ENCODE data around the gene DNAJC22. TPM values are rescaled to one million over a fixed set of nuclear protein-coding genes. Genes with fewer than 3 reads are reported as not detected.

DNAJC22 gene
- polyA plus RNA-seq, 1 of the 3 experiments (the other 2 are of a cell fraction): 4.5 TPM

GRCh38 chr12:49334226-49334625 is 12.5 kb upstream of the DNAJC22 start:
- H3K9me3 ChIP-seq: no peaks in the 10 kb centered on the region
- no peaks in the 10 kb centered on the region for H3K27me3 ChIP-seq (ENCODE audit: insufficient read depth)
- no peaks in the 10 kb centered on the region for H4K20me1 ChIP-seq (ENCODE audit: insufficient read depth)
- ChIA-PET CTCF (interaction anchor here (2.7 to 15.9 kb wide), 5 partner anchors 13 to 180 kb away, joined by 12 to 658 read pairs (median 54); partner anchors contain the start of genes DNAJC22 and PRPH), POLR2A (interaction anchor here (2.0 kb wide), 1 partner anchor 12 kb away, joined by 6 read pairs; the partner anchor contains the start of gene TROAP)
- TF ChIP-seq GABPA (IDR thresholded peaks at IDR 0.05; ENCODE audit: low read depth) (no peak), TAF1 (IDR thresholded peaks at IDR 0.05; ENCODE audit: borderline replicate concordance, low read depth, low read length) (no peak), FOSL2 (IDR thresholded peaks at IDR 0.05; ENCODE audit: borderline replicate concordance, low read depth) (no peak), RXRA (IDR thresholded peaks at IDR 0.05; ENCODE audit: borderline replicate concordance, low read depth) (no peak), NFIC (IDR thresholded peaks at IDR 0.05; ENCODE audit: borderline replicate concordance) (no peak), CHD2 (IDR thresholded peaks at IDR 0.05; ENCODE audit: low read length, partially characterized antibody) (no peak), ELF1 (IDR thresholded peaks at IDR 0.05) (no peak), SIN3A (IDR thresholded peaks at IDR 0.05; ENCODE audit: borderline replicate concordance, low read depth, low read length) (no peak), ZBTB33 (IDR thresholded peaks at IDR 0.05; ENCODE audit: borderline replicate concordance, low read depth) (no peak)
- DNase-seq: no peak
- H3K79me2 ChIP-seq (ENCODE audit: insufficient read depth): no peaks in the 10 kb centered on the region
- 94% methylated on average over 19 of the region's 19 CpGs for WGBS (ENCODE audit: low lambda C conversion rate)
- no peak overlapping the region for H3K4me3 ChIP-seq (ENCODE audit: low read depth in 2 of 2, low read length in 1 of 2)
- no peak overlapping the region for H3K4me2 ChIP-seq
- peaks cover 9% of the 10 kb centered on the region for H3F3A ChIP-seq (replicated peaks; ENCODE audit: insufficient read depth)
- H3K27ac ChIP-seq (ENCODE audit: low read depth in 2 of 2, low read length in 1 of 2): no peak overlapping the region
- H3K4me1 ChIP-seq (ENCODE audit: control insufficient read depth in 1 of 2, insufficient read depth in 2 of 2, low read depth in 1 of 2, low read length in 1 of 2): peaks cover 0 to 3% of the 10 kb centered on the region in 2 experiments; a peak in 1 of 4 replicates
- H3K36me3 ChIP-seq (replicated peaks in 1 of 2; ENCODE audit: control insufficient read depth in 1 of 2, insufficient read depth in 2 of 2, low read length in 1 of 2): peaks cover 0 to 13% of the 10 kb centered on the region in 2 experiments
- no peak overlapping the region for H3K9ac ChIP-seq
- no peak overlapping the region for H2AFZ ChIP-seq (ENCODE audit: low read depth)
- H3K9me2 ChIP-seq: no peaks in the 10 kb centered on the region

GRCh38 chr12:49334681-49335080 is 12.0 kb upstream of the DNAJC22 start:
- Histone ChIP-seq H3K9me3 (no peaks in the 10 kb centered on the region), H3K4me2 (no peak overlapping the region), H3K9ac (no peak overlapping the region), H3K9me2 (no peaks in the 10 kb centered on the region), H3K27ac (ENCODE audit: low read depth in 2 of 2, low read length in 1 of 2) (no peak overlapping the region), H3K36me3 (replicated peaks in 1 of 2; ENCODE audit: control insufficient read depth in 1 of 2, insufficient read depth in 2 of 2, low read length in 1 of 2) (peaks cover 0 to 13% of the 10 kb centered on the region in 2 experiments), H3K79me2 (ENCODE audit: insufficient read depth) (no peaks in the 10 kb centered on the region), H3K4me1 (ENCODE audit: control insufficient read depth in 1 of 2, insufficient read depth in 2 of 2, low read depth in 1 of 2, low read length in 1 of 2) (peaks cover 0 to 6% of the 10 kb centered on the region in 2 experiments; a peak in 1 of 4 replicates), H3K27me3 (ENCODE audit: insufficient read depth) (no peaks in the 10 kb centered on the region), H3F3A (replicated peaks; ENCODE audit: insufficient read depth) (peaks cover 11% of the 10 kb centered on the region), H4K20me1 (ENCODE audit: insufficient read depth) (no peaks in the 10 kb centered on the region), H2AFZ (ENCODE audit: low read depth) (no peak overlapping the region), H3K4me3 (ENCODE audit: low read depth in 2 of 2, low read length in 1 of 2) (no peak overlapping the region)
- POLR2A ChIA-PET: interaction anchor here (2.0 kb wide), 1 partner anchor 12 kb away, joined by 6 read pairs; the partner anchor contains the start of gene TROAP
- no peak for DNase-seq
- CTCF ChIA-PET: interaction anchor here (0.6 to 15.9 kb wide), 5 partner anchors 12 to 210 kb away, joined by 3 to 658 read pairs (median 40); partner anchors contain the start of genes DNAJC22 and PRPH
- WGBS (ENCODE audit: low lambda C conversion rate): 95% methylated on average over 12 of the region's 12 CpGs
- TF ChIP-seq TEAD4 (IDR thresholded peaks at IDR 0.05; ENCODE audit: borderline replicate concordance, insufficient read depth): no peak
- TF ChIP-seq USF1 (IDR thresholded peaks at IDR 0.05; ENCODE audit: borderline replicate concordance, low read depth): no peak
- TF ChIP-seq REST (IDR thresholded peaks at IDR 0.05; ENCODE audit: low read depth, low read length): no peak
- no peak for TF ChIP-seq MXI1 (IDR thresholded peaks at IDR 0.05; ENCODE audit: low read depth, low read length)
- no peak for TF ChIP-seq GABPA (IDR thresholded peaks at IDR 0.05; ENCODE audit: low read depth)
- TF ChIP-seq MEF2A (IDR thresholded peaks at IDR 0.05; ENCODE audit: borderline replicate concordance, low read depth): no peak
- TF ChIP-seq PBX3 (IDR thresholded peaks at IDR 0.05): no peak
- TF ChIP-seq SMC3 (IDR thresholded peaks at IDR 0.05; ENCODE audit: low read depth, low read length): no peak
- TF ChIP-seq TAF1 (IDR thresholded peaks at IDR 0.05; ENCODE audit: borderline replicate concordance, low read depth, low read length): no peak
- TF ChIP-seq ZBTB33 (IDR thresholded peaks at IDR 0.05; ENCODE audit: borderline replicate concordance, low read depth): no peak
- no peak for TF ChIP-seq FOSL2 (IDR thresholded peaks at IDR 0.05; ENCODE audit: borderline replicate concordance, low read depth)

Measured in SK-N-SH (cell line).